Measurements from ENCODE around the gene PAPSS1.
"Not testable (repeated sequence)": the region's sequence is repeated elsewhere in the genome, so short reads cannot be mapped to it uniquely, and the experiment has no call there.

Gene PAPSS1

DNA sequence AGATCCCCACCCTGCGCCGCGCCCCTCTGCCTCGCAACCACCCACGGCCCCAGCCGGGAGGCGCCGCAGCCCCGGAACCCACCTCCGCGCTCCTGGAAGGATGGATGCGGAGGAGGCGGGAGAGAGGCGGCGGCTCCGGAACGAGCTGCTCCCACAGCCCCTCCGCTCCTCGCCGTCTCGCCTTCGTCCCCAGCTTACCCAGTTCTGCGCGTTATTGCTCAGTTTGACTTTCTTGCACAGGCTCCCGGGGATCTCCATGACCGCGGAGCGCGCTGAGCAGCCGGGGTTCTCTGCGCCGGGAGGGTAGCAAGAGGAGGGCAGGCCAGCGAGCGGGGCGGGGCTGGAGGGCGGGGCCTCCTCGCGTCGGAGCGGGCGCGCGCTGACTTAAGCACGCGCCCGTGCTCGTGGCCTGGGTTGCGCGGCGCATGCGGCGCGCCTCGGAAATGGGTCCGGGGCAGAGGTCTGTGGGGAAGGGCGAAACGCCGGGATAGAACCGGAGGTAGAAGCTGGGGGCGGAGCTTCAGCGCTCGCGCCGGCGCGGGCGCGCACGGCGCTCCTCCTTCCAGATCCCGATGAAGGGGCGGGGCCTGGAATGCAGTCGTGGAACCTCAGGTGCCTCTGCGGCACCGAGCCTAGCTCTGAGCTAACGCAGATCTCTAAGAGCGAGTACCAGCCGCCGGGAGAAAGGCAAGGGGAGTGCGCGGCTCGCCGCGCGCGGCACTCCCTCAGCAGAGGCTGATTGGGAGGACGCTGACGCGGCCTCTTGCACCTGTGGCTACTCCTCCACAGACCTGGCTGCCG is at the start of gene PAPSS1:
Gene PAPSS1, minus strand, starts transcription at position 313 of the 801 bp plus-strand sequence. Its CDS starts 55 bp downstream, at position 258.
- DNase-seq = peak; percentile 71

GRCh38 chr4:107760281-107760947 is 40.4 kb upstream of the PAPSS1 start:
- no peak for DNase-seq

DNA sequence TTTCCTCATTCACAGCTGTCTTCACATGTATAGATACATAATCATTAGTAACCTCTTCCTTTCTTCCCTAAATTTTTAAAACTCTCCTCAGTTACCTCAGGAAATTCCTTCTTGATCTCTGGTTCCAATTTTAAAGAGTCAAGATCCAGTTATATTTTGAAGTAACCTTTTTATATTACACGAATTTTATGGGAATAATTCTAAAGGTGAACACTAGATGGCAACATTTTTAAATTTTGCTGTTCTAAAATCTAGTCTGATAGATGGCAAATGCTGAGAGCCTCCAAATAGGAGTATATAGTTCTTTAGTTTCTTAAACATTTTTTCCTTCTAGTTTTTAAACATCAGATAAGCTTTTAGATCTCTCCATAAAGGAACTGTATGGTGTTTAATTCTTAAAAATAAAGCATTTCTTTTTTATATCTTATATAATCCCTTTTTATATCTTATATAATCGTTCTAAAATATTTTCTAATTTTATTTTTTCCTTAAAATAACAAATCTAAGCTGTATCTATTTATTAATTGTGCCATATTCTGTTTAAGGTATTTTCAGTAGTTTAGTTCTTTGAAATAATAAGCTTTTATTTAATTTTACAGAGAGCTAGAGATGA is 37.9 kb upstream of the PAPSS1 start:
- DNase-seq = peak; percentile 24

GRCh38 chr4:107757283-107757682 is 37.2 kb upstream of the PAPSS1 start:
- no peak for DNase-seq

- DNase-seq = no peak
These were observed 35.9 kb upstream of the PAPSS1 start for GRCh38 chr4:107755841-107756356.

DNA sequence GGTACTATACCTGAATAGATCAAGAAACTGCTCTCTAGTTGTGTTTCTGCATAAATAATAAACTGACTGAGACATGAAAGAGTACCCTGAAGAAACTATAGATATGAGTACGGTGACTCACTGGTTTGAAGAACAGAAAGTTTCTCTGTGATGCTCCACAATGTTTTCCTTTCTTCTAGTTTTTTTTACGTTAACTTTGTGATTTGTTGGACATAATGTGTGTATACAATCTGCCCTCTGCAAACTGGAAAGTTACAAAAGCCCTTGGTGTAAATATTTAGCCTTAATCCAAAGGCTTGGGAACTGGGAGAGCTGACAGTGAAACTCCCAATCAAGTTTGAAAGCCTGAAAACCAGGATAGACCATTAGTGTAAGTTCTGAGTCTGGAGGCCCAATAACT is 31.6 kb upstream of the PAPSS1 start:
- DNase-seq = no peak

- no peak for DNase-seq
These were observed 27.9 kb upstream of the PAPSS1 start for GRCh38 chr4:107747748-107748486.

DNA sequence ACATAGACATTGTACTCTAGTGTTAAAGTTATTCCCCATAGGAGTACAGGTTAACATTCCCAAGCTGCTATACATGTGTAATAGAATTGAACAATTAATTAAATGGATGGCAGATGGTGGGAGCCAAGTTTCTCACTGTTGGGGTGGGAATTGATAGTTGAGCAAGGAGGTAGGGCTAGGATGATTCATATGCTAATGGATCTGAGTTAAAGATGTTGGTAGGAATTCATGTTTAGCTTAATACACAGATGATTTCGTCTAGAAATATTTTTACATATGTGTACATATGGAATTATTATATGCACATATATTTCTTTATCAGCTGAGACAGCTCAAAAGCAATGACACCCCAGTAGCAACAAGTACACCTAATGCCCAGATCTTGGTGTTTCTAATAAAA is 26.1 kb upstream of the PAPSS1 start:
- no peak for DNase-seq

DNA sequence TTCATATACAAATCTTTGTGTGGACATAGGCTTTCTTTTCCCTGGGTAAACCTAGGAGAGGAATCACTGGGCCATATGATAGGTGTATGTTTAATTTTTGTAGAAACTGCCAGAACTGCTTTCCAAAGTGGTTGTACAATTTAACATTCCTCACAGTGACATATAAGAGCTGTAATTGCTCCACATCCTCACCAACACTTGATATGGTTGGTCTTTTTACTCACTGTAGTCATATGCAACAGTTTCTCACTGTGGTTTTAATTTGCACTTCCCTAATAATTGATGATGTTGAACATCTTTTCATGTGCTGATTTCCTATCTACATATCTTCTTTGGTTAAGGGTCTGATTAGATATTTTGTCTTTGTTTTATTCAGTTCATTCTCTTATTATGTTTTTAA is 24.5 kb upstream of the PAPSS1 start:
- no peak for DNase-seq

DNA sequence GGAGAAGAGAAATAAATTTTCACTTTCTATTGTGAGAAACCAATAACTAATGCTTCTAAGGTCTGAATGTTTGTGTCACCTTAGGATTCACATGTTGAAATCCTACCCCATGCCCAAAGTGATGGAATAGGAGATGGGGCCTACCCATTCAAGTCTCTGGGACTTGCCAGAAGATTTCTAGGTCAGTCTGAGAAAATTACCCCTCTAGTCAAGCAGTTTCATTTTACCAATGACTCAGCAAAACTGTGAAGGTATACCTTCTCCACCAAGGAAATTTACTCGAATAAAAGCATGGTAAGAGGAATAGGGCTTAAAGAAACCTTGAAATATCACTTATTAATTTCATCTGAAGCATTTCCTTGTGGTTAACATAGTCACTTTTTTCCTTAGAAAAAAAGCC is 23.5 kb upstream of the PAPSS1 start:
- no peak for DNase-seq

DNA sequence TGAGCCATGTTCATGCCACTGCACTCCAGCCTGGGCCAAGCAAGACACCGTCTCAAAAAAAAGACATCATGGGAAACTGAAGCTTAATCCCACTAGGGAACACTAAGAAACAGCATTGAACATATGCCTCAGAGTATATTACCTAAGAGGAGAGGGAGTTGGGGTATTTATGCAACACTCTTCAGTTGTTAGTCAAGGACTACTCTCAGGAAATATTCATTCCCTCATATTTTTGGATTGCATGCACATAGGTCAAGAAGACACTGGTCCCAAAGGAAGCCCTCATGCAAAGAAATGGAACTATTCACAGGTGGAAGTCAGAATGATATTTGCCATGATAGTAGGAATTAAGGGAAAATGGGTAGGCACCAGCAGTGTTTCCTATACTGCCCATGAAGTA is 22.8 kb upstream of the PAPSS1 start:
- DNase-seq = no peak

- no peak for DNase-seq
These were observed 22.2 kb upstream of the PAPSS1 start for GRCh38 chr4:107742196-107742595.

- no peak for DNase-seq
These were observed 21.1 kb upstream of the PAPSS1 start for GRCh38 chr4:107740950-107741701.

DNA sequence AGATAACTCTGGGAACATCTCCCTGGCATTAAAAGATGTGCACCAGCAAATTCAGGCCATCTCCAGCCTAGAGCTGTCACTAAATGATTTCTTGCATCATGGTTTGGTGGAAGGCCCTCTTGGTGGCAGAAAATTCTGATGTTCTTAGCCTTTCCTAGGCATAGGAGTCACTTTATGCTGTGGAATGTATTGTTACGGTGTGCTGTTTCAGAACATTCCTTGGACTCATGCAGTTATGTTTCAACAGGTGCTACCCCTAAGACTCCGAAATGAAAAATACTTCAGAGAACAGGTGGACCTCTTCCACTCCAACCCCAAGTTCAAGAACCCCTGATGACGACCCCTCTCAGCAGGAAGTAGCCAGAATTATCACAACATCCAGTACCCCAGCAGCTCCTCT is 20.3 kb upstream of the PAPSS1 start:
- DNase-seq = no peak

DNA sequence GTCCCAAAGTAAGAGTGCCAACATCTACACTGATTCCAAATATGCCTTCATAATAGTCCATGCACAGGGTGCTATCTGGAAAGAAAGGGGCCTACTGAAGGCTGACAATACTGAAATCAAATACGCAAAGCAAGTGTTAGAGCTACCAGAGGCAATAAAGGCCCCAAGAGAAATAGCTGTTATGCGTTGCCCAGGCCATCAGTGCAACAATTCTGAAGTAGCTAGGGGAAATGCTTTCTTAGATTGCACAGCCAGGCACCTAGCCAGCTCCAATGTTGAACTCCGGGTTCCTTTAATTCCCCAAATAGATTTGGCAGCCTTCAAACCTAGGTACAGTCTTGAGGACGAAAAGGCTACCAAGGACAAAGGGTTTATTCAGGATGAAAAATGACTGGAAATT is 17.4 kb upstream of the PAPSS1 start:
- no peak for DNase-seq

GRCh38 chr4:107736924-107737448 is 17.0 kb upstream of the PAPSS1 start:
- peak; percentile 45 for DNase-seq

DNA sequence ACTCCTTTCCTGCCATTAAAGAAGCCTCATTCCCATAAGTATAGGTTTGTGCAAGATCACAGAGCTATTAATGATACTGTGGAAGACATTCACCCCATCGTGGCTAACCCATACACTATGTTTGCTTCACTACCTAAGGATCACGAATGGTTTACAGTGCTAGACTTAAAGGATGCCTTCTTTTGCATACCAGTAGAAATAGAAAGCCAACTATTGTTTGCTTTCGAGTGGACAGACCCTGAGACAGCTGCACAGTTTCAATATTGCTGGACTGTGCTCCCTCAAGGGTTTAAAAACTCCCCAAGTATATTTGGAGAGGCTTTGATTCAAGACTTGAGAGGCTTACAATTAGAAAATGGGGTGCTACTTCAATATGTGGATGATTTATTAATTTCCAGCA is 16.0 kb upstream of the PAPSS1 start:
- DNase-seq = no peak

DNA sequence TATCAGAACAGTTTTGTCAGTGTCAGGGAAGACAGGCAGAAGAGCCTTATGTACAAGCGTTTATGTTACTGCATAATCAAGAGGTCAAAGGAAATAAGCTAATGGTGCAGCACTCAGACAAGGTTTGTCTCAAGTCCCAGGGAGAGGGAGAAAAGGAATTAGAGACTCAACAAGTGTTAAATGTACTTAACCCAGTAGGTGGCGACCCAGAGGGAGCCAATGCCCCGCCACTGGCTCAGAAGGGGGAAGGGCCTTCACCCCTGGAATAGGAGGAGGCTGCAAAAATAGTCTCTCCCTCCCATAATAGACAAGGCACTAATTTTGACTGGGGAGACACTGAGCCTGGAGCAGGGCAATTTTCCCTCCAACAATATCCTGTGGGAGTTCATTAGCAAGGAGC is 14.1 kb upstream of the PAPSS1 start:
- DNase-seq = peak; percentile 9

GRCh38 chr4:107733431-107733925 is 13.4 kb upstream of the PAPSS1 start:
- peak; percentile 48 for DNase-seq

DNA sequence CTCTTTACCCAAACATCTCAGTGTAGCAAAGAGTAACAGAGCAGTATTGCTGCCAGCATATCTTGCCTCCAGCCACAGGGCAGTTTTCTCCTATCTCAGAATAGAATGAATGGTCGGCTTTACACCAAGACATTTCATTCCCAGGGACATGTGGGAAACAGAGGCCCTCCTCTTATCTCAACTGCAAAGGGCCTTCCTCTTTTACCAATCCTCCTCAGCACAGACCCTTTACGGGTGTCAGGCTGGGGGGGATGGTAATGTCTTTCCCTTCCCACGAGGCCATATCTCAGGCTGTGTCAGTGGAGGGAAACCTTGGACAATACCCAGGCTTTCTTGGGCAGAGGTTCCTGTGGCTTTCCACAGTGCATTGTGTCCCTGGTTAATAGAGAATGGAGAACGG is 9.0 kb upstream of the PAPSS1 start:
- not testable (repeated sequence) for DNase-seq

DNA sequence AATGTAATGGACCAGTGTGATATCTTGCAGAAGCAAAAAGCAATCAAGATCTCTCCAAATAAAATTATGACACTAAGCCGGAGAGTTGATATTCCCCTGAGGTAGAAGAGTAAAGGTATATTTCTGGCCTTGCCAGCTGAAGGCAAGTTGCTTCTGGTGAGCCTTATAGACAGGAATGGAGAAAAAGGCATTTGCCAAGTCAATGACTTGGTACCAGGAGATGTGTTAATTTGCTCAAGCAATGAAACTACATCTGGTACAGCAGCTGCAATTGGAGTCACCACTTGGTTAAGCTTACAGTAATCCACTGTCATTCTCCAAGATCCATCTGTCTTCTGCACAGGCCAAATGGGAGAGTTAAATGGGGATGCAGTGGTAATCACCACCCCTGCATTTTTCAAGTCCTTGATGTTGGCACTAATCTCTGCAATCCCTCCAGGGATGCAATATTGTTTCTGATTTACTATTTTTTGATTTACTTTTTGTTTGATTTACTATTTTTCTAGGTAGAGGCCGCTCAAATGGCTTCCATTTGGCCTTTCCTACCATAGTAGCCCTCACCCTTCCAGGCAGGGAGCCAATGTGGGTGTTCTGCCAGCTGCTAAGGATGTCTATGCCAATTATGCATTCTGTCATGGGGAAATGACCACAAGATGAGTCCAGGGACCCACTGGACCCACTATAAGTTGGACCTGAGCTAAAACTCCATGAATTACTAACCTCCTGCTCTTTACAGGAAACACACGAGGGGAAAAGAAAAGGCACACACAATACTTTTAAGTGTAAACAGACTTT is 6.3 kb upstream of the PAPSS1 start:
- not testable (repeated sequence) for DNase-seq
